DOHH2 (cell line): ENCODE results near the gene ATP10A.

Source experiments
- H3F3A ChIP-seq: fragments of 200-600 bp; sonication (generic), shearing (Covaris generic); 2 replicates; pipeline ENCODE4 v1.6.0; 2016; ENCODE audit warnings: antibody characterized with exemption, mild to moderate bottlenecking; ENCODE audit not compliant: control insufficient read depth, insufficient read depth
- H3K27ac ChIP-seq: fragments of 200-600 bp; sonication (generic); 2 replicates; pipeline ENCODE4 v1.5.1; 2014; ENCODE audit warnings: low read depth, mild to moderate bottlenecking, low read length, moderate library complexity
- H3K27me3 ChIP-seq: fragments of 200-600 bp; sonication (generic); 2 replicates; pipeline ENCODE4 v1.6.1; 2014; ENCODE audit warnings: mild to moderate bottlenecking, low read length, mixed read lengths; ENCODE audit not compliant: control insufficient read depth
- H3K36me3 ChIP-seq: fragments of 200-600 bp; sonication (generic); 2 replicates; pipeline ENCODE4 v1.6.1; 2014; ENCODE audit warnings: mild to moderate bottlenecking, low read length, moderate library complexity, mixed read lengths; ENCODE audit not compliant: control insufficient read depth
- H3K4me1 ChIP-seq: fragments of 200-600 bp; sonication (generic); 2 replicates; pipeline ENCODE4 v1.6.1; 2014; ENCODE audit warnings: mild to moderate bottlenecking, low read length, mixed read lengths; ENCODE audit not compliant: control insufficient read depth
- H3K4me2 ChIP-seq: fragments of 200-600 bp; sonication (generic); 2 replicates; pipeline ENCODE4 v1.6.0; 2014; ENCODE audit warnings: mild to moderate bottlenecking, low read length, moderate library complexity
- H3K4me3 ChIP-seq: fragments of 200-600 bp; sonication (generic); 2 replicates; pipeline ENCODE4 v1.5.1; 2014; ENCODE audit warnings: mild to moderate bottlenecking, low read length, mixed read lengths
- H3K79me2 ChIP-seq: fragments of 200-600 bp; sonication (generic); 2 replicates; pipeline ENCODE4 v1.6.1; 2014; ENCODE audit warnings: mild to moderate bottlenecking, low read length, mixed read lengths; ENCODE audit not compliant: control insufficient read depth
- H3K9me2 ChIP-seq: fragments of 200-600 bp; sonication (generic); replicated peaks from 2 replicates; pipeline ENCODE4 v1.6.1; 2014; ENCODE audit warnings: mild to moderate bottlenecking, low read length, mixed read lengths; ENCODE audit not compliant: control insufficient read depth
- H3K9me3 ChIP-seq: fragments of 200-600 bp; sonication (generic); 2 replicates; pipeline ENCODE4 v1.6.1; 2014; ENCODE audit warnings: antibody characterized with exemption, low read length, mixed read lengths; ENCODE audit not compliant: control insufficient read depth, insufficient read depth
- H4K20me1 ChIP-seq: fragments of 200-600 bp; sonication (generic); 2 replicates; pipeline ENCODE4 v1.6.0; 2014; ENCODE audit warnings: low read depth, mild to moderate bottlenecking, antibody characterized with exemption, low read length, moderate library complexity; ENCODE audit not compliant: control insufficient read depth, insufficient read depth
- EZH2phosphoT487 ChIP-seq: fragments of 200-600 bp; sonication (generic); IDR thresholded peaks from 2 replicates; pipeline ENCODE4 v1.6.1; 2017; ENCODE audit warnings: borderline replicate concordance, mild to moderate bottlenecking, antibody characterized with exemption, low read length, moderate library complexity, mixed read lengths
- TF ChIP-seq, protein P1 (sequence below): fragments of 200-600 bp; sonication (generic); IDR thresholded peaks from one replicate; pipeline ENCODE4 v1.5.1; 2014; ENCODE audit warnings: antibody characterized with exemption, mild to moderate bottlenecking, low read depth, low read length; ENCODE audit not compliant: poor library complexity, severe bottlenecking

ATP10A gene

DNA sequence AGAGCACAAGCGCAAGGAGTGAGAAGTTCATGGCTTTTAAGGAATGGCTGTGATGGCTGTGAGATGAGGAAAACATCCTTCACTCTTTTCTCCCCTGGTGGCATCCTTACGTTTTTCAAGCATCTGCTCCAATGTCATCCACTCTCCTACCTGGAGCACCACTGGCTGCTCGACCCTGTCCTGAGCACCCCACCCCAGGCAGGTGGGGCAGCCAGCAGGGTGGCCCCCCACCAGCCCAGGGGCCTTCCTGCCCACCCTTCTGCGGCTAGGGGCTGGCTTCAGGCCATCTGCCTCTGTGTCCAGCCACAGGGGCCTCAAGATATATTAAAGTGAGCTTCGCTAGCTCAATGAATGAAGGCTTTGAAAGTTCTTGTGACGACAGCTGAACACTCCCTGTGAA is 56.1 kb downstream of the ATP10A start:
- Histone ChIP-seq H3K4me1 (no peaks in the 10 kb centered on the region), H3K4me3 (no peak overlapping the region), H3K9me3 (peaks cover 39% of the 10 kb centered on the region; the same call in 1 of the 2 replicates), H3K36me3 (no peaks in the 10 kb centered on the region), H3K27ac (no peak overlapping the region), H3K4me2 (no peak overlapping the region), H3F3A (no peaks in the 10 kb centered on the region), H3K27me3 (no peaks in the 10 kb centered on the region), H3K9me2 (no peaks in the 10 kb centered on the region), H3K79me2 (no peaks in the 10 kb centered on the region), H4K20me1 (no peaks in the 10 kb centered on the region)
- TF ChIP-seq, protein P1, sequence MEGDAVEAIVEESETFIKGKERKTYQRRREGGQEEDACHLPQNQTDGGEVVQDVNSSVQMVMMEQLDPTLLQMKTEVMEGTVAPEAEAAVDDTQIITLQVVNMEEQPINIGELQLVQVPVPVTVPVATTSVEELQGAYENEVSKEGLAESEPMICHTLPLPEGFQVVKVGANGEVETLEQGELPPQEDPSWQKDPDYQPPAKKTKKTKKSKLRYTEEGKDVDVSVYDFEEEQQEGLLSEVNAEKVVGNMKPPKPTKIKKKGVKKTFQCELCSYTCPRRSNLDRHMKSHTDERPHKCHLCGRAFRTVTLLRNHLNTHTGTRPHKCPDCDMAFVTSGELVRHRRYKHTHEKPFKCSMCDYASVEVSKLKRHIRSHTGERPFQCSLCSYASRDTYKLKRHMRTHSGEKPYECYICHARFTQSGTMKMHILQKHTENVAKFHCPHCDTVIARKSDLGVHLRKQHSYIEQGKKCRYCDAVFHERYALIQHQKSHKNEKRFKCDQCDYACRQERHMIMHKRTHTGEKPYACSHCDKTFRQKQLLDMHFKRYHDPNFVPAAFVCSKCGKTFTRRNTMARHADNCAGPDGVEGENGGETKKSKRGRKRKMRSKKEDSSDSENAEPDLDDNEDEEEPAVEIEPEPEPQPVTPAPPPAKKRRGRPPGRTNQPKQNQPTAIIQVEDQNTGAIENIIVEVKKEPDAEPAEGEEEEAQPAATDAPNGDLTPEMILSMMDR = no peak
- no peak for TF ChIP-seq EZH2phosphoT487

DNA sequence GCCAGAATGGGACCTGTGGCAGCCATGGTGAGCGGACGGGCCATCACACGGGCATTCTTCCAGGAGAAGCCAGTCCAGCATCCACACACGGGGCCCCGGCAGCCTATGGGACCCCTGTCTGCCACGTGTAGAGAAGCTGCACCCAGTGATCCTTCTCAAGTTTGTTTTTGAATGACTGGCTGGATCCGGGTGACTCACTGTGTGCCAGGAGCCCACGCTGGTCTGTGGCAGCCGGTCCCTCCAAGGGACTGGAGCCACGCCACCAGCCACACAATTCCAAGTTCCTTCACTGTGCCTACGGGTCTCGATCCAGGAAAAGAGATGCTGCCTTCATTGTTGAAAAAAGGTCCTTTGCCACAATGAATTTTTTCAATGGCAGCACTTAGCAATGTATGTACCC is 58.1 kb downstream of the ATP10A start:
- no peak overlapping the region for H3K4me2 ChIP-seq
- no peaks in the 10 kb centered on the region for H3K36me3 ChIP-seq
- H3K4me3 ChIP-seq = no peak overlapping the region
- H3K27ac ChIP-seq = no peak overlapping the region
- H3F3A ChIP-seq = no peaks in the 10 kb centered on the region
- H3K27me3 ChIP-seq = no peaks in the 10 kb centered on the region
- no peaks in the 10 kb centered on the region for H4K20me1 ChIP-seq
- H3K9me3 ChIP-seq = peaks cover 37% of the 10 kb centered on the region; the same call in 1 of the 2 replicates
- no peak for TF ChIP-seq EZH2phosphoT487
- TF ChIP-seq, protein P1 = no peak
- no peaks in the 10 kb centered on the region for H3K4me1 ChIP-seq
- H3K79me2 ChIP-seq = no peaks in the 10 kb centered on the region
- H3K9me2 ChIP-seq = no peaks in the 10 kb centered on the region

DNA sequence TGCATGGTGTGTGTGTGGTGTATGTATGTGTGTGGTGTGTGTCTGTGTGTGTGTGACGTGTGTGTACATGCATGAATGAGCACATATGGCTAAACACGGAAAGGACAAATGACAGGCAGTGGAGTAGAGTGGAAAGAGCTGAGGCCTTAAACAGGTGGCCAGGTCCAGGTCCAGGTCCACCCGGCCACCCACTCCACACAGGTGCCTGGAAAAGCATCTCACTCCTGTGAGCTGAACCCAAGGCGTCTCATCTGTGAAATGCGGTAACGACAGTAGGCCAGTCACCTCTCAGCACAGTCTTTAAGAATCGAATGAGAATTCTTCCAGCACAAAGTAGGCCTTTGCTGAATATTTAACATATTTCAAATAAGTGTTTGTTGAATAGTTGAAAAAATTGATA is 58.7 kb downstream of the ATP10A start:
- H3F3A ChIP-seq = no peaks in the 10 kb centered on the region
- H3K27me3 ChIP-seq = no peaks in the 10 kb centered on the region
- no peaks in the 10 kb centered on the region for H3K9me2 ChIP-seq
- H3K27ac ChIP-seq = no peak overlapping the region
- no peak overlapping the region for H3K4me3 ChIP-seq
- no peak for TF ChIP-seq EZH2phosphoT487
- TF ChIP-seq, protein P1 = no peak
- H3K9me3 ChIP-seq = peaks cover 33% of the 10 kb centered on the region; the same call in 1 of the 2 replicates
- H3K4me1 ChIP-seq = no peaks in the 10 kb centered on the region
- H4K20me1 ChIP-seq = no peaks in the 10 kb centered on the region
- H3K79me2 ChIP-seq = no peaks in the 10 kb centered on the region
- H3K4me2 ChIP-seq = no peak overlapping the region
- no peaks in the 10 kb centered on the region for H3K36me3 ChIP-seq
